Tibial nerve (tissue), 4 donors: Measurements from ENCODE around the gene LIPH.

ENCODE experiments used
- EP300 ChIP-seq, 2 donors: sonication (generic); formaldehyde crosslinking; IDR thresholded peaks; one replicate each; pipeline ENCODE4 v1.6.1; 2017; ENCODE audit warnings: antibody characterized with exemption in 2 of 2, mild to moderate bottlenecking in 1 of 2
- POLR2A ChIP-seq, 2 donors: fragments of 450-650 bp; IDR thresholded peaks; one replicate each; pipeline ENCODE4 v1.6.1; 2017; ENCODE audit warnings: antibody characterized with exemption in 2 of 2, mild to moderate bottlenecking in 2 of 2, moderate library complexity in 2 of 2
- TF ChIP-seq, protein P1 (sequence below), 5 experiments: fragments of 200-600 bp in 3 of 5; fragments of 450-650 bp in 2 of 5; sonication (generic) in 3 of 5; IDR thresholded peaks; one replicate each; pipeline ENCODE4 v1.5.1; 2016 to 2019; ENCODE audit warnings: antibody characterized with exemption in 5 of 5, mild to moderate bottlenecking in 3 of 5, moderate library complexity in 2 of 5

DNA sequence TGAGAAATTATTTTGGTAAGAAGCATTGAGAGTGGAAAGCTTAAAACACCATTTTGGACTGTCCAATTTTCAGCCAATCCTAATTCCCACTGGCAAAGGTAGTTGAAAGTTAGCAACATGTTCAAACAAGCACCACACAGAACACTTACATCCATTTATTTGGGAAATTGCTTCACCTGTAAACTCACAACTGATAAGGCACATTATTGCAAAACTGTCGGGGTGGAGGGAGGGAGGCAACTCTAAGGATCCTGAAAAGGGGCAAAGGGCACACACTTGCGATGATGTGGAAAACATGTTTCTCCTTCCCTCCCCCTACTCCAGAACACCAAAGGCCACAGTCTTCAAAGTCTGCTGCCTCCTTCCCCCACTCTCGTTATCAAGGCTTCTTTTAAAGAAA lies 62.9 kb downstream of the LIPH start:
- TF ChIP-seq, protein P1, sequence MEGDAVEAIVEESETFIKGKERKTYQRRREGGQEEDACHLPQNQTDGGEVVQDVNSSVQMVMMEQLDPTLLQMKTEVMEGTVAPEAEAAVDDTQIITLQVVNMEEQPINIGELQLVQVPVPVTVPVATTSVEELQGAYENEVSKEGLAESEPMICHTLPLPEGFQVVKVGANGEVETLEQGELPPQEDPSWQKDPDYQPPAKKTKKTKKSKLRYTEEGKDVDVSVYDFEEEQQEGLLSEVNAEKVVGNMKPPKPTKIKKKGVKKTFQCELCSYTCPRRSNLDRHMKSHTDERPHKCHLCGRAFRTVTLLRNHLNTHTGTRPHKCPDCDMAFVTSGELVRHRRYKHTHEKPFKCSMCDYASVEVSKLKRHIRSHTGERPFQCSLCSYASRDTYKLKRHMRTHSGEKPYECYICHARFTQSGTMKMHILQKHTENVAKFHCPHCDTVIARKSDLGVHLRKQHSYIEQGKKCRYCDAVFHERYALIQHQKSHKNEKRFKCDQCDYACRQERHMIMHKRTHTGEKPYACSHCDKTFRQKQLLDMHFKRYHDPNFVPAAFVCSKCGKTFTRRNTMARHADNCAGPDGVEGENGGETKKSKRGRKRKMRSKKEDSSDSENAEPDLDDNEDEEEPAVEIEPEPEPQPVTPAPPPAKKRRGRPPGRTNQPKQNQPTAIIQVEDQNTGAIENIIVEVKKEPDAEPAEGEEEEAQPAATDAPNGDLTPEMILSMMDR (IDR thresholded peaks at IDR 0.05): no peak
- no peak for TF ChIP-seq EP300 (IDR thresholded peaks at IDR 0.05)
- TF ChIP-seq POLR2A (IDR thresholded peaks at IDR 0.05): no peak
